H9 (cell line): ENCODE data around the gene OR6S1. TPM values are rescaled to one million over a fixed set of nuclear protein-coding genes. Genes with fewer than 3 reads are reported as not detected.

Experiments used
- DNase-seq: peaks from one replicate; pipeline ENCODE4 v3.0.0-alpha.2; 2017
- H2AFZ ChIP-seq: one replicate; pipeline ENCODE4 v1.6.1; 2013; ENCODE audit warnings: mild to moderate bottlenecking, low read length, control low read depth, moderate library complexity
- H2AK5ac ChIP-seq: 2 replicates; pipeline ENCODE4 v1.6.1; 2013; ENCODE audit warnings: low read length, control low read depth, mixed read lengths; ENCODE audit not compliant: insufficient read length
- H2BK120ac ChIP-seq: one replicate; pipeline ENCODE4 v1.6.1; 2013; ENCODE audit warnings: low read depth, mild to moderate bottlenecking, low read length, control low read depth, inconsistent platforms; ENCODE audit not compliant: poor library complexity, severe bottlenecking
- H2BK12ac ChIP-seq: 2 replicates; pipeline ENCODE4 v1.6.1; 2013; ENCODE audit warnings: low read length, control low read depth, mixed read lengths, low read depth; ENCODE audit not compliant: insufficient read length
- H2BK15ac ChIP-seq: 2 replicates; pipeline ENCODE4 v1.6.1; 2013; ENCODE audit warnings: low read depth, low read length, control low read depth
- H2BK20ac ChIP-seq: one replicate; pipeline ENCODE4 v1.6.1; 2013; ENCODE audit warnings: low read depth, mild to moderate bottlenecking, low read length, control low read depth, inconsistent platforms; ENCODE audit not compliant: poor library complexity, severe bottlenecking
- H2BK5ac ChIP-seq: 2 replicates; pipeline ENCODE4 v1.6.1; 2013; ENCODE audit warnings: low read length, control low read depth, mixed read lengths; ENCODE audit not compliant: insufficient read length
- H3K14ac ChIP-seq: 2 replicates; pipeline ENCODE4 v1.6.1; 2013; ENCODE audit warnings: low read length, control low read depth; ENCODE audit not compliant: insufficient read depth
- H3K18ac ChIP-seq: 2 replicates; pipeline ENCODE4 v1.6.1; 2013; ENCODE audit warnings: low read depth, mild to moderate bottlenecking, mixed read lengths, low read length, control low read depth; ENCODE audit not compliant: insufficient read length
- H3K23ac ChIP-seq: 2 replicates; pipeline ENCODE4 v1.6.1; 2013; ENCODE audit warnings: low read length, control low read depth, mixed read lengths, low read depth; ENCODE audit not compliant: insufficient read length
- H3K23me2 ChIP-seq: 2 replicates; pipeline ENCODE4 v1.6.1; 2013; ENCODE audit warnings: low read depth, mild to moderate bottlenecking, mixed read lengths, low read length, control low read depth; ENCODE audit not compliant: insufficient read length, poor library complexity, severe bottlenecking
- H3K27ac ChIP-seq: 2 replicates; pipeline ENCODE4 v1.5.1; 2013; ENCODE audit warnings: low read length, control low read depth, mixed read lengths, low read depth; ENCODE audit not compliant: insufficient read length
- H3K27me3 ChIP-seq: 2 replicates; pipeline ENCODE4 v1.6.1; 2013; ENCODE audit warnings: low read length, control low read depth, inconsistent platforms; ENCODE audit not compliant: insufficient read depth
- H3K4ac ChIP-seq: 2 replicates; pipeline ENCODE4 v1.6.1; 2013; ENCODE audit warnings: low read depth, mild to moderate bottlenecking, control low read depth, inconsistent platforms, low read length, moderate library complexity
- H3K4me1 ChIP-seq: 2 replicates; pipeline ENCODE4 v1.6.1; 2013; ENCODE audit warnings: low read length, control low read depth, inconsistent platforms; ENCODE audit not compliant: insufficient read depth
- H3K4me2 ChIP-seq: 2 replicates; pipeline ENCODE4 v1.6.1; 2013; ENCODE audit warnings: low read length, control low read depth, mixed read lengths; ENCODE audit not compliant: insufficient read length, insufficient read depth
- H3K56ac ChIP-seq: 2 replicates; pipeline ENCODE4 v1.6.1; 2013; ENCODE audit warnings: low read depth, mild to moderate bottlenecking, mixed read lengths, low read length, control low read depth; ENCODE audit not compliant: insufficient read length
- H3K79me1 ChIP-seq: 2 replicates; pipeline ENCODE4 v1.6.1; 2013; ENCODE audit warnings: low read depth, mild to moderate bottlenecking, moderate library complexity, low read length, control low read depth, inconsistent platforms; ENCODE audit not compliant: insufficient read depth, poor library complexity, severe bottlenecking
- H3K79me2 ChIP-seq: 2 replicates; pipeline ENCODE4 v1.6.1; 2013; ENCODE audit warnings: low read length, control low read depth, inconsistent platforms; ENCODE audit not compliant: insufficient read depth
- H3K9ac ChIP-seq: 2 replicates; pipeline ENCODE4 v1.6.1; 2013; ENCODE audit warnings: low read length, control low read depth, mixed read lengths; ENCODE audit not compliant: insufficient read length; ENCODE audit errors: extremely low read depth
- H3K9me3 ChIP-seq: one replicate; pipeline ENCODE4 v1.6.1; 2013; ENCODE audit warnings: low read depth, low read length, inconsistent platforms; ENCODE audit not compliant: control insufficient read depth
- H3T11ph ChIP-seq: one replicate; pipeline ENCODE4 v1.6.1; 2013; ENCODE audit warnings: mild to moderate bottlenecking, low read length, control low read depth, inconsistent platforms
- H4K20me1 ChIP-seq: one replicate; pipeline ENCODE4 v1.6.1; 2013; ENCODE audit not compliant: control insufficient read depth, insufficient read length, insufficient read depth
- H4K5ac ChIP-seq: 2 replicates; pipeline ENCODE4 v1.6.1; 2013; ENCODE audit warnings: low read depth, mild to moderate bottlenecking, mixed read lengths, low read length, control low read depth; ENCODE audit not compliant: insufficient read length
- H4K8ac ChIP-seq: replicated peaks from 2 replicates; pipeline ENCODE4 v1.6.1; 2013; ENCODE audit warnings: low read length, control low read depth, mixed read lengths, low read depth; ENCODE audit not compliant: insufficient read length
- H4K91ac ChIP-seq: 2 replicates; pipeline ENCODE4 v1.6.1; 2013; ENCODE audit warnings: low read depth, mild to moderate bottlenecking, moderate library complexity, mixed read lengths, low read length, control low read depth; ENCODE audit not compliant: insufficient read length
- H3K27ac Mint-ChIP-seq, 3 experiments: 2 replicates in 2 of 3; 3 replicates in 1 of 3; pipeline ENCODE4 v1.8.0; 2020 to 2021; ENCODE audit warnings: mixed read lengths in 3 of 3, mild to moderate bottlenecking in 1 of 3, moderate library complexity in 1 of 3
- H3K27me3 Mint-ChIP-seq: 2 replicates; pipeline ENCODE4 v1.8.0; 2021; ENCODE audit warnings: low read depth, mild to moderate bottlenecking, moderate library complexity, mixed read lengths
- H3K36me3 Mint-ChIP-seq, 3 experiments: 2 replicates in 2 of 3; 3 replicates in 1 of 3; pipeline ENCODE4 v1.8.0; 2020 to 2021; ENCODE audit warnings: low read depth in 3 of 3, mixed read lengths in 3 of 3; ENCODE audit not compliant: insufficient read depth in 1 of 3
- H3K4me1 Mint-ChIP-seq, 2 experiments: 2 replicates each; pipeline ENCODE4 v1.8.0; 2020; ENCODE audit warnings: mixed read lengths in 2 of 2
- H3K4me3 Mint-ChIP-seq, 2 experiments: 2 replicates in 1 of 2; 3 replicates in 1 of 2; pipeline ENCODE4 v1.8.0; 2020 to 2021; ENCODE audit warnings: mild to moderate bottlenecking in 2 of 2, mixed read lengths in 2 of 2, moderate library complexity in 1 of 2
- H3K9me3 Mint-ChIP-seq, 2 experiments: 2 replicates in 1 of 2; 3 replicates in 1 of 2; pipeline ENCODE4 v1.8.0; 2020; ENCODE audit warnings: mild to moderate bottlenecking in 2 of 2, mixed read lengths in 2 of 2, moderate library complexity in 1 of 2
- WGBS: extraction: QIAGEN DNeasy Blood & Tissue Kit; methylation state at CpG from one replicate; pipeline ENCODE4 v1.1.7; 2013; ENCODE audit warnings: missing lambda C conversion rate, low lambda C conversion rate, mixed read lengths; ENCODE audit not compliant: insufficient read length; ENCODE audit errors: extremely low coverage; 5-methylcytosine and 5-hydroxymethylcytosine counted together
- total RNA-seq: library from RNA; stranded (reverse); gene quantifications from 2 replicates; pipeline ENCODE4 v1.2.1, GENCODE V29; 2021
- TF ChIP-seq, protein P1 (sequence below): fragments of 200-600 bp; sonication (generic); conservative IDR thresholded peaks from 3 replicates; pipeline ENCODE4 v1.8.0; 2021; ENCODE audit warnings: antibody characterized with exemption, mild to moderate bottlenecking

Gene OR6S1
- total RNA-seq, 1 experiment from 2014 or later = not detected

GRCh38 chr14:20658246-20658645, 16.8 kb upstream of the OR6S1 start:
- DNase-seq = no peak
- no peaks in the 10 kb centered on the region for H4K20me1 ChIP-seq
- H3K4me1 ChIP-seq = no peaks in the 10 kb centered on the region
- H3K4me2 ChIP-seq = peak overlapping the region; percentile 67
- peaks cover 4% of the 10 kb centered on the region for H3K23me2 ChIP-seq
- TF ChIP-seq, protein P1, sequence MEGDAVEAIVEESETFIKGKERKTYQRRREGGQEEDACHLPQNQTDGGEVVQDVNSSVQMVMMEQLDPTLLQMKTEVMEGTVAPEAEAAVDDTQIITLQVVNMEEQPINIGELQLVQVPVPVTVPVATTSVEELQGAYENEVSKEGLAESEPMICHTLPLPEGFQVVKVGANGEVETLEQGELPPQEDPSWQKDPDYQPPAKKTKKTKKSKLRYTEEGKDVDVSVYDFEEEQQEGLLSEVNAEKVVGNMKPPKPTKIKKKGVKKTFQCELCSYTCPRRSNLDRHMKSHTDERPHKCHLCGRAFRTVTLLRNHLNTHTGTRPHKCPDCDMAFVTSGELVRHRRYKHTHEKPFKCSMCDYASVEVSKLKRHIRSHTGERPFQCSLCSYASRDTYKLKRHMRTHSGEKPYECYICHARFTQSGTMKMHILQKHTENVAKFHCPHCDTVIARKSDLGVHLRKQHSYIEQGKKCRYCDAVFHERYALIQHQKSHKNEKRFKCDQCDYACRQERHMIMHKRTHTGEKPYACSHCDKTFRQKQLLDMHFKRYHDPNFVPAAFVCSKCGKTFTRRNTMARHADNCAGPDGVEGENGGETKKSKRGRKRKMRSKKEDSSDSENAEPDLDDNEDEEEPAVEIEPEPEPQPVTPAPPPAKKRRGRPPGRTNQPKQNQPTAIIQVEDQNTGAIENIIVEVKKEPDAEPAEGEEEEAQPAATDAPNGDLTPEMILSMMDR = no peak
- H3K14ac ChIP-seq = no peak overlapping the region
- no peak overlapping the region for H2BK15ac ChIP-seq
- H2BK120ac ChIP-seq = no peak overlapping the region
- no peak overlapping the region for H4K5ac ChIP-seq
- Mint-ChIP-seq H3K4me1 (peaks cover 30 to 38% of the 10 kb centered on the region in 2 experiments), H3K4me3 (peak overlapping the region; percentile 68 to 88), H3K27me3 (peaks cover 62% of the 10 kb centered on the region), H3K27ac (no peak overlapping the region), H3K36me3 (no peaks in the 10 kb centered on the region), H3K9me3 (no peaks in the 10 kb centered on the region; a peak in 2 of 5 replicates)
- no peak overlapping the region for H4K8ac ChIP-seq
- no peak overlapping the region for H3K23ac ChIP-seq
- no peak overlapping the region for H2AFZ ChIP-seq
- no peaks in the 10 kb centered on the region for H3K79me2 ChIP-seq
- no peak overlapping the region for H3K18ac ChIP-seq
- WGBS = no CpG with 5 or more reads among the region's 3 CpGs
- H3K79me1 ChIP-seq = no peaks in the 10 kb centered on the region
- H2BK12ac ChIP-seq = no peak overlapping the region
- H3T11ph ChIP-seq = no peak overlapping the region
- no peaks in the 10 kb centered on the region for H3K9me3 ChIP-seq
- peaks cover 4% of the 10 kb centered on the region; the same call in 1 of the 2 replicates for H3K27me3 ChIP-seq
- H2BK5ac ChIP-seq = no peak overlapping the region
- no peak overlapping the region for H3K56ac ChIP-seq
- no peak overlapping the region for H3K9ac ChIP-seq
- no peak overlapping the region for H4K91ac ChIP-seq
- no peak overlapping the region for H2BK20ac ChIP-seq
- no peak overlapping the region for H3K4ac ChIP-seq
- H3K27ac ChIP-seq = no peak overlapping the region
- no peak overlapping the region for H2AK5ac ChIP-seq
